GM21786 (cell line): ENCODE data around the gene OBSL1.
A peak's percentile ranks its signal among the peaks of the same experiment; 100 is the strongest.

Experiments
- ATAC-seq: cut with Tn5 transposase; IDR thresholded peaks from one replicate; pipeline ENCODE4 v1.9.1; 2021; ENCODE audit not compliant: unreplicated experiment

The OBSL1 gene

GRCh38 chr2:219536967-219537366, 34.4 kb downstream of the OBSL1 start:
- ATAC-seq = no peak

- no peak for ATAC-seq
These were observed 34.9 kb downstream of the OBSL1 start for GRCh38 chr2:219536425-219536824.

GRCh38 chr2:219533930-219534661, 37.2 kb downstream of the OBSL1 start:
- no peak for ATAC-seq

- no peak for ATAC-seq
These were observed 39.0 kb downstream of the OBSL1 start for GRCh38 chr2:219532378-219532649.

GRCh38 chr2:219531639-219532377, 39.5 kb downstream of the OBSL1 start:
- no peak for ATAC-seq

- peak; percentile 87 for ATAC-seq
These were observed 41.0 kb downstream of the OBSL1 start for GRCh38 chr2:219530048-219530963.

GRCh38 chr2:219527472-219527871, 43.9 kb downstream of the OBSL1 start:
- ATAC-seq = no peak

- ATAC-seq = no peak
These were observed 44.3 kb downstream of the OBSL1 start for GRCh38 chr2:219527076-219527394.

- ATAC-seq = no peak
These were observed 44.8 kb downstream of the OBSL1 start for GRCh38 chr2:219526320-219527075.

- ATAC-seq = no peak
These were observed 45.7 kb downstream of the OBSL1 start for GRCh38 chr2:219525533-219526232.

- ATAC-seq = no peak
These were observed 46.5 kb downstream of the OBSL1 start for GRCh38 chr2:219524817-219525216.

GRCh38 chr2:219523031-219523671, 48.2 kb downstream of the OBSL1 start:
- ATAC-seq = no peak

- no peak for ATAC-seq
These were observed 49.0 kb downstream of the OBSL1 start for GRCh38 chr2:219522111-219523030.

GRCh38 chr2:219521066-219521880, 50.1 kb downstream of the OBSL1 start:
- no peak for ATAC-seq

GRCh38 chr2:219520079-219520478, 51.3 kb downstream of the OBSL1 start:
- ATAC-seq = no peak

GRCh38 chr2:219519526-219519916, 51.8 kb downstream of the OBSL1 start:
- ATAC-seq = no peak

- no peak for ATAC-seq
These were observed 53.2 kb downstream of the OBSL1 start for GRCh38 chr2:219517954-219518778.
